ENCODE results near the gene FOXD2. TPM values are rescaled to one million over a fixed set of nuclear protein-coding genes. Genes with fewer than 3 reads are reported as not detected.

FOXD2 gene
- total RNA-seq, 1 experiment from 2014 or later, result 0.17 TPM

GRCh38 chr1:47409311-47410067 is 28.4 kb upstream of the FOXD2 start:
- peaks cover 13% of the 10 kb centered on the region for H3K27me3 ChIP-seq (replicated peaks; ENCODE audit: insufficient read depth, low read depth, low read length, poor library complexity)
- H3K4me3 ChIP-seq (ENCODE audit: low read depth, low read length, poor library complexity, severe bottlenecking), result no peak overlapping the region
- POLR2A ChIA-PET (ENCODE audit: low non-redundant PET), result no interaction called here
- no peak for TF ChIP-seq EZH2 (IDR thresholded peaks at IDR 0.05; ENCODE audit: borderline replicate concordance, low read depth, low read length, poor library complexity, severe bottlenecking)
- TF ChIP-seq CTCF (conservative IDR thresholded peaks at IDR 0.05; ENCODE audit: low read depth, low read length), result no peak
- no peaks in the 10 kb centered on the region for H3K4me1 ChIP-seq (ENCODE audit: insufficient read depth, low read length, poor library complexity, severe bottlenecking)
- no peaks in the 10 kb centered on the region for H3K36me3 ChIP-seq (ENCODE audit: insufficient read depth, low read length, poor library complexity, severe bottlenecking)
- no TSS peak for BruUV-seq (replicated peaks)
- no peak overlapping the region for H3K27ac ChIP-seq (ENCODE audit: low read depth, low read length, poor library complexity, severe bottlenecking)
- CTCF ChIA-PET, result interaction anchor here (0.6 kb wide), 1 partner anchor 99 kb away, joined by 4 read pairs; no protein-coding TSS in a partner anchor
- no peaks in the 10 kb centered on the region for H3K9me3 ChIP-seq (ENCODE audit: low read depth, low read length, poor library complexity, severe bottlenecking)
- intact Hi-C loops (cut with micrococcal nuclease; ENCODE audit: unreplicated experiment), result no loop called here
- DNase-seq (ENCODE audit: low spot score), result no peak

- Histone ChIP-seq H3K4me3 (ENCODE audit: low read depth, low read length, poor library complexity, severe bottlenecking) (no peak overlapping the region), H3K4me1 (ENCODE audit: insufficient read depth, low read length, poor library complexity, severe bottlenecking) (no peaks in the 10 kb centered on the region), H3K27ac (ENCODE audit: low read depth, low read length, poor library complexity, severe bottlenecking) (no peak overlapping the region), H3K9me3 (ENCODE audit: low read depth, low read length, poor library complexity, severe bottlenecking) (no peaks in the 10 kb centered on the region), H3K27me3 (replicated peaks; ENCODE audit: insufficient read depth, low read depth, low read length, poor library complexity) (peaks cover 17% of the 10 kb centered on the region), H3K36me3 (ENCODE audit: insufficient read depth, low read length, poor library complexity, severe bottlenecking) (no peaks in the 10 kb centered on the region)
- POLR2A ChIA-PET (ENCODE audit: low non-redundant PET), result no interaction called here
- CTCF ChIA-PET, result interaction anchor here (0.6 kb wide), 1 partner anchor 99 kb away, joined by 4 read pairs; no protein-coding TSS in a partner anchor
- DNase-seq (ENCODE audit: low spot score), result no peak
- BruUV-seq (replicated peaks), result no TSS peak
- TF ChIP-seq CTCF (conservative IDR thresholded peaks at IDR 0.05; ENCODE audit: low read depth, low read length), result no peak
- intact Hi-C loops (cut with micrococcal nuclease; ENCODE audit: unreplicated experiment), result no loop called here
Observed at GRCh38 chr1:47410068-47410455, 27.8 kb upstream of the FOXD2 start.

GRCh38 chr1:47411436-47411835 is 26.4 kb upstream of the FOXD2 start:
- BruUV-seq (replicated peaks), result no TSS peak
- POLR2A ChIA-PET (ENCODE audit: low non-redundant PET), result no interaction called here
- H3K27ac ChIP-seq (ENCODE audit: low read depth, low read length, poor library complexity, severe bottlenecking), result no peak overlapping the region
- H3K36me3 ChIP-seq (ENCODE audit: insufficient read depth, low read length, poor library complexity, severe bottlenecking), result no peaks in the 10 kb centered on the region
- DNase-seq (ENCODE audit: low spot score), result no peak
- H3K27me3 ChIP-seq (replicated peaks; ENCODE audit: insufficient read depth, low read depth, low read length, poor library complexity), result peaks cover 26% of the 10 kb centered on the region
- H3K9me3 ChIP-seq (ENCODE audit: low read depth, low read length, poor library complexity, severe bottlenecking), result no peaks in the 10 kb centered on the region
- H3K4me1 ChIP-seq (ENCODE audit: insufficient read depth, low read length, poor library complexity, severe bottlenecking), result no peaks in the 10 kb centered on the region
- intact Hi-C loops (cut with micrococcal nuclease; ENCODE audit: unreplicated experiment), result no loop called here
- H3K4me3 ChIP-seq (ENCODE audit: low read depth, low read length, poor library complexity, severe bottlenecking), result no peak overlapping the region
- TF ChIP-seq EZH2 (IDR thresholded peaks at IDR 0.05; ENCODE audit: borderline replicate concordance, low read depth, low read length, poor library complexity, severe bottlenecking), result no peak
- TF ChIP-seq CTCF (conservative IDR thresholded peaks at IDR 0.05; ENCODE audit: low read depth, low read length), result no peak
- CTCF ChIA-PET, result no interaction called here
